Nephron (organoid): ENCODE measurements around the gene TIFAB.

Experiments
- H3K27ac Mint-ChIP-seq, 3 experiments: 2 replicates each; pipeline ENCODE4 v1.8.0; 2020; ENCODE audit warnings: mixed read lengths in 3 of 3, mild to moderate bottlenecking in 2 of 3, moderate library complexity in 1 of 3
- H3K27me3 Mint-ChIP-seq: 2 replicates; pipeline ENCODE4 v1.8.0; 2021; ENCODE audit warnings: low read depth, mild to moderate bottlenecking, moderate library complexity, mixed read lengths
- H3K36me3 Mint-ChIP-seq: 2 replicates; pipeline ENCODE4 v1.8.0; 2020; ENCODE audit warnings: low read depth, mixed read lengths
- H3K4me1 Mint-ChIP-seq: 2 replicates; pipeline ENCODE4 v1.8.0; 2020; ENCODE audit warnings: mixed read lengths
- H3K4me3 Mint-ChIP-seq, 3 experiments: 2 replicates each; pipeline ENCODE4 v1.8.0; 2020; ENCODE audit warnings: mild to moderate bottlenecking in 3 of 3, mixed read lengths in 3 of 3, moderate library complexity in 2 of 3
- H3K9me3 Mint-ChIP-seq: 2 replicates; pipeline ENCODE4 v1.8.0; 2020; ENCODE audit warnings: mixed read lengths
- CTCF ChIP-seq, 3 experiments: fragments of 200-600 bp; sonication (generic); IDR thresholded peaks; one replicate each; pipeline ENCODE4 v1.5.0; 2021; ENCODE audit warnings: antibody characterized with exemption in 3 of 3; ENCODE audit not compliant: unreplicated experiment in 3 of 3

TIFAB gene

GRCh38 chr5:135398855-135399793 lies 53.0 kb downstream of the TIFAB start, which contains the start of gene MACROH2A1:
MACROH2A1 (minus strand) TSS chr5:135399231; CDS start chr5:135389093, 10,138 bp downstream.
- H3K4me3 Mint-ChIP-seq, result peak within 1 kb of the TSS; percentile 96 to 99 (median 97)
- peaks cover 43% of the 10 kb centered on the region for H3K4me1 Mint-ChIP-seq
- peak within 1 kb of the TSS; percentile 96 to 99 (median 99) for H3K27ac Mint-ChIP-seq
- no peaks in the 10 kb centered on the region for H3K9me3 Mint-ChIP-seq
- no peak for TF ChIP-seq CTCF (IDR thresholded peaks at IDR 0.05; ENCODE audit: unreplicated experiment in 3 of 3)
- no peaks in the 10 kb centered on the region for H3K36me3 Mint-ChIP-seq
- peaks cover 12% of the 10 kb centered on the region for H3K27me3 Mint-ChIP-seq

GRCh38 chr5:135398160-135398854 lies 53.8 kb downstream of the TIFAB start:
- TF ChIP-seq CTCF (IDR thresholded peaks at IDR 0.05; ENCODE audit: unreplicated experiment in 3 of 3), result no peak
- Mint-ChIP-seq H3K4me1 (peaks cover 45% of the 10 kb centered on the region), H3K9me3 (no peaks in the 10 kb centered on the region), H3K27ac (peak overlapping the region; percentile 60 to 92 (median 81)), H3K27me3 (peaks cover 12% of the 10 kb centered on the region), H3K36me3 (no peaks in the 10 kb centered on the region), H3K4me3 (peak overlapping the region; percentile 87 to 91 (median 89))
